Hepatocyte (in vitro differentiated cells): ENCODE measurements around the gene SLC4A5. TPM values are rescaled to one million over a fixed set of nuclear protein-coding genes. Genes with fewer than 3 reads are reported as not detected.

Experiments
- DNase-seq: peaks from one replicate; pipeline ENCODE4 v3.0.0-alpha.2; 2016; ENCODE audit warnings: low spot score
- H2AFZ ChIP-seq: fragments of 200-600 bp; sonication (generic); 2 replicates; pipeline ENCODE4 v1.6.0; 2016; ENCODE audit warnings: antibody characterized with exemption, mild to moderate bottlenecking
- H3K27ac ChIP-seq: fragments of 200-600 bp; sonication (generic); 2 replicates; pipeline ENCODE4 v1.5.1; 2016; ENCODE audit warnings: mild to moderate bottlenecking
- H3K27me3 ChIP-seq: fragments of 200-600 bp; sonication (generic); 2 replicates; pipeline ENCODE4 v1.6.1; 2016
- H3K36me3 ChIP-seq: fragments of 200-600 bp; sonication (generic); replicated peaks from 2 replicates; pipeline ENCODE4 v1.5.1; 2016; ENCODE audit warnings: low read depth; ENCODE audit not compliant: insufficient read depth
- H3K4me1 ChIP-seq: fragments of 200-600 bp; sonication (generic); 2 replicates; pipeline ENCODE4 v1.5.1; 2016; ENCODE audit warnings: mild to moderate bottlenecking, moderate library complexity; ENCODE audit not compliant: insufficient read depth
- H3K4me2 ChIP-seq: fragments of 200-600 bp; sonication (generic); 2 replicates; pipeline ENCODE4 v1.6.0; 2016
- H3K4me3 ChIP-seq: fragments of 200-600 bp; sonication (generic); 2 replicates; pipeline ENCODE4 v1.5.1; 2016; ENCODE audit warnings: mild to moderate bottlenecking
- H3K79me2 ChIP-seq: fragments of 200-600 bp; sonication (generic); 2 replicates; pipeline ENCODE4 v1.6.0; 2017; ENCODE audit warnings: mild to moderate bottlenecking
- H3K9me2 ChIP-seq: fragments of 200-600 bp; sonication (generic); replicated peaks from 2 replicates; pipeline ENCODE4 v1.6.0; 2017; ENCODE audit warnings: mild to moderate bottlenecking; ENCODE audit not compliant: insufficient read depth
- H3K9me3 ChIP-seq: fragments of 200-600 bp; sonication (generic); 2 replicates; pipeline ENCODE4 v1.5.1; 2016; ENCODE audit warnings: low read depth, mild to moderate bottlenecking
- H4K20me1 ChIP-seq: fragments of 200-600 bp; sonication (generic); 2 replicates; pipeline ENCODE4 v1.6.0; 2016; ENCODE audit warnings: mild to moderate bottlenecking; ENCODE audit not compliant: insufficient read depth, poor library complexity, severe bottlenecking
- EZH2 ChIP-seq: fragments of 200-600 bp; sonication (generic); IDR thresholded peaks from 2 replicates; pipeline ENCODE4 v1.6.1; 2016; ENCODE audit warnings: antibody characterized with exemption, mild to moderate bottlenecking, borderline replicate concordance
- EZH2phosphoT487 ChIP-seq: fragments of 200-600 bp; sonication (generic); IDR thresholded peaks from one replicate; pipeline ENCODE4 v1.6.1; 2018; ENCODE audit warnings: antibody characterized with exemption, mild to moderate bottlenecking, low read depth, moderate library complexity; ENCODE audit not compliant: unreplicated experiment, severe bottlenecking
- WGBS: methylation state at CpG from one replicate; pipeline ENCODE4 v1.1.6; 2016; ENCODE audit warnings: low lambda C conversion rate; ENCODE audit errors: missing lambda C conversion rate; 5-methylcytosine and 5-hydroxymethylcytosine counted together
- polyA plus RNA-seq: library from polyadenylated mRNA; unstranded; fragments of >200 nt; fragmentation: Nextera tagmentation; extraction: Ambion mirVana; gene quantifications from 2 replicates; pipeline ENCODE4 v1.2.1, GENCODE V29; 2016
- total RNA-seq: library from RNA; depleted of rRNA; stranded (reverse); fragments of >200 nt; gene quantifications from 2 replicates; pipeline ENCODE4 v1.2.3, GENCODE V29; 2014
- TF ChIP-seq, protein P1 (sequence below): fragments of 200-600 bp; sonication (generic); IDR thresholded peaks from 2 replicates; pipeline ENCODE4 v1.5.1; 2016; ENCODE audit warnings: antibody characterized with exemption, mild to moderate bottlenecking; ENCODE audit not compliant: poor library complexity

The SLC4A5 gene
- total and polyA plus RNA-seq, 2 experiments from 2014 or later = 0.28 to 1.5 TPM

DNA sequence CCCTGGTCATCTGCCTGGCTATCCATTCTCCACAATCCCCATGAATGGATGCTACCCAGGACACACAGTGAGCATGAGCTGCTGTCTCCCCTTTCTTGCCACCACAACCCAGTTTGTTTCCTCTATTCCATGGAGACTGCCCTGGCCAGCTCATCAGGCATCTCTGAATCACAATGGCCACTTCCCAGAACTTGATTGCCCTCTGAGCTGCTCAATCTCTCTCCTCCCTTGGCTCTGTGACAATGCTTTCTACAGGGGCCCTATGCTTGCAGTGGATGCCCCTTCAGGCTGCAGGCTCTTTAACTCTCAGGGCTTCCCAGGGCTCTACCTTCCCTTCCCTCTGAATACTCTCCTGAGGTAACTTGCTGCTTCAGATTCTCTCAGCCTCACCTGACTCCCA, 14.4 kb upstream of the SLC4A5 start:
- Histone ChIP-seq H2AFZ (no peak overlapping the region), H3K9me3 (no peaks in the 10 kb centered on the region), H3K9me2 (no peaks in the 10 kb centered on the region), H3K27ac (no peak overlapping the region), H3K36me3 (no peaks in the 10 kb centered on the region), H3K4me1 (no peaks in the 10 kb centered on the region), H3K27me3 (no peaks in the 10 kb centered on the region), H3K4me2 (no peak overlapping the region), H3K79me2 (no peaks in the 10 kb centered on the region), H4K20me1 (no peaks in the 10 kb centered on the region), H3K4me3 (no peak overlapping the region)
- no peak for TF ChIP-seq EZH2phosphoT487
- no peak for TF ChIP-seq EZH2
- TF ChIP-seq, protein P1, sequence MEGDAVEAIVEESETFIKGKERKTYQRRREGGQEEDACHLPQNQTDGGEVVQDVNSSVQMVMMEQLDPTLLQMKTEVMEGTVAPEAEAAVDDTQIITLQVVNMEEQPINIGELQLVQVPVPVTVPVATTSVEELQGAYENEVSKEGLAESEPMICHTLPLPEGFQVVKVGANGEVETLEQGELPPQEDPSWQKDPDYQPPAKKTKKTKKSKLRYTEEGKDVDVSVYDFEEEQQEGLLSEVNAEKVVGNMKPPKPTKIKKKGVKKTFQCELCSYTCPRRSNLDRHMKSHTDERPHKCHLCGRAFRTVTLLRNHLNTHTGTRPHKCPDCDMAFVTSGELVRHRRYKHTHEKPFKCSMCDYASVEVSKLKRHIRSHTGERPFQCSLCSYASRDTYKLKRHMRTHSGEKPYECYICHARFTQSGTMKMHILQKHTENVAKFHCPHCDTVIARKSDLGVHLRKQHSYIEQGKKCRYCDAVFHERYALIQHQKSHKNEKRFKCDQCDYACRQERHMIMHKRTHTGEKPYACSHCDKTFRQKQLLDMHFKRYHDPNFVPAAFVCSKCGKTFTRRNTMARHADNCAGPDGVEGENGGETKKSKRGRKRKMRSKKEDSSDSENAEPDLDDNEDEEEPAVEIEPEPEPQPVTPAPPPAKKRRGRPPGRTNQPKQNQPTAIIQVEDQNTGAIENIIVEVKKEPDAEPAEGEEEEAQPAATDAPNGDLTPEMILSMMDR = no peak
- DNase-seq = no peak

DNA sequence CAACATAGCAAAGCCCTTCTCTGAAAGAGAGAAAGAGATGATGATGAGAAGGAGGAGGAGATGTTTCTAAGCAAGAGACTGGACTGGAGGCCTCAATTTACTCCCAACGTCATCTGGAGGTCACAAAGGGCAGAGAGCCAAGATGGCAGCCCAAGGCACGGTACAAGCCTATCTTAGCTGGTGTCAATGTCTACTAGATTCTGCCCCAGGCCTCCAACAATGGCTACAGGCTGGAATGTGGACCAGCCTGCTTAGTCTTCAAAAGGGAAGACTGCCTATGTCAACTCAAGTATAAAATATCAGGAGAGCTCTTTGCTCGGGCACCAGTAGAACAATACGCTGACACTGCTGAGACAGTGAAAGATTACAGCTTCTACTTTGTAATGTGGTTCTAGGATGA, 6.7 kb upstream of the SLC4A5 start:
- no peaks in the 10 kb centered on the region for H3K9me2 ChIP-seq
- H2AFZ ChIP-seq = no peak overlapping the region
- H3K27me3 ChIP-seq = no peaks in the 10 kb centered on the region
- H4K20me1 ChIP-seq = no peaks in the 10 kb centered on the region
- no peak for DNase-seq
- H3K4me1 ChIP-seq = no peaks in the 10 kb centered on the region
- 87% methylated on average over 4 of the region's 4 CpGs for WGBS
- no peaks in the 10 kb centered on the region for H3K9me3 ChIP-seq
- H3K4me3 ChIP-seq = no peak overlapping the region
- H3K36me3 ChIP-seq = no peaks in the 10 kb centered on the region
- H3K4me2 ChIP-seq = no peak overlapping the region
- H3K27ac ChIP-seq = no peak overlapping the region
- H3K79me2 ChIP-seq = no peaks in the 10 kb centered on the region
- no peak for TF ChIP-seq EZH2
- TF ChIP-seq, protein P1 = no peak
- TF ChIP-seq EZH2phosphoT487 = no peak

DNA sequence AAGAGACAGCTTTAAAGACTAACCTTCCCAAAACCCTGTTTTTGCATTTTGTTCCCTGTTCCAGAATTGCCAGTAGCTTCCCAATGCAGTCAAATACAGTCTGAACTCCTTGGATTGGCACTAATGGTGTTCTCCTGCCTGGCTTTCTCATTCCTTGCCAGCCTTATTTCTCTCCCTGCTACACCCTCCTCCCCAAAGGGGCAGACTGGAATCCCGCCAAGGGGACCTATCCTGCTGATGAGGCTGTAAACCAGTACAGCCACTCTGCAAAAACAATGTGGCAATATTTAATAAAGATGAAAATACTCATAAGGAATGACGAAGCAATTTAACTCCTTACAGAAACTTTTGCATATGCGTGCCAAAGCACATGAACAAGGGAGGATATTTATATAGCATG, 4.5 kb upstream of the SLC4A5 start:
- no peaks in the 10 kb centered on the region for H3K27me3 ChIP-seq
- no peak overlapping the region for H3K27ac ChIP-seq
- no peak for DNase-seq
- H3K9me2 ChIP-seq = no peaks in the 10 kb centered on the region
- H3K9me3 ChIP-seq = no peaks in the 10 kb centered on the region
- no peak overlapping the region for H2AFZ ChIP-seq
- H3K36me3 ChIP-seq = no peaks in the 10 kb centered on the region
- no peaks in the 10 kb centered on the region for H4K20me1 ChIP-seq
- no peak overlapping the region for H3K4me3 ChIP-seq
- H3K79me2 ChIP-seq = no peaks in the 10 kb centered on the region
- TF ChIP-seq EZH2phosphoT487 (no peak), EZH2 (no peak)
- TF ChIP-seq, protein P1 = no peak
- H3K4me1 ChIP-seq = no peaks in the 10 kb centered on the region
- H3K4me2 ChIP-seq = no peak overlapping the region
- 99% methylated on average over 3 of the region's 3 CpGs for WGBS

DNA sequence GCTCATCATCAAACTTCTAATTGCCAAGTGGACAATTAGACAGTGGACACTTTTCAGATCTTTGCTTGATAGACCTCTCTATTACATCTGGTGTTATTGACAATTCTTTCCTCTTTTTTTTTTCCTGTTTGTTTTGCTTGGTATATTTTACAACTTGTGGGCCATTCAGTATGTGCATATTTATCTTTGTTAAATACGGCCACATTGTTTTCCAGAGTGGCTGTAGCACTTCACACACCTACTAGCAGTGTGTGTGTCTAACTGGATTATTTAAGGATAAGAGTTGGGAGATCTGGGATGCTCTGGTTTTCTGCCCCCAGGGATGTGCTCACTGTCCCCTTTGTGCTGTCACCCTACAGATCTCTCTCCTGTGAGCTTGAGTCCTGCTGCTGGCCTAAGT, 4.1 kb upstream of the SLC4A5 start:
- no peak overlapping the region for H3K27ac ChIP-seq
- H3K36me3 ChIP-seq = no peaks in the 10 kb centered on the region
- H3K9me2 ChIP-seq = no peaks in the 10 kb centered on the region
- H2AFZ ChIP-seq = no peak overlapping the region
- H3K9me3 ChIP-seq = no peaks in the 10 kb centered on the region
- H3K27me3 ChIP-seq = no peaks in the 10 kb centered on the region
- DNase-seq = no peak
- H3K79me2 ChIP-seq = no peaks in the 10 kb centered on the region
- H3K4me3 ChIP-seq = no peak overlapping the region
- no peaks in the 10 kb centered on the region for H3K4me1 ChIP-seq
- no peak overlapping the region for H3K4me2 ChIP-seq
- 92% methylated on average over 1 of the region's 1 CpG for WGBS
- TF ChIP-seq EZH2 (no peak), EZH2phosphoT487 (no peak)
- TF ChIP-seq, protein P1 = no peak
- no peaks in the 10 kb centered on the region for H4K20me1 ChIP-seq
